MCF 10A (cell line): Measurements from ENCODE around the gene MITF. TPM values are rescaled to one million over a fixed set of nuclear protein-coding genes. Genes with fewer than 3 reads are reported as not detected.

ENCODE experiments used
- BruUV-seq: library from RNA; stranded (reverse); fragments of 400-500 nt; replicated peaks from 2 replicates; lab custom pipeline; 2021; lab: Mats Ljungman, UMichigan
- CTCF ChIA-PET: fragments of 300-600 bp; sonication (Branson Sonifier 250); formaldehyde crosslinking; extraction: SDS; loops from one replicate; lab custom pipeline; 2021; ENCODE audit warnings: antibody characterized with exemption, inconsistent platforms; lab: Yijun Ruan, JAX
- POLR2A ChIA-PET: fragments of 300-600, 350-650 bp; sonication (Branson Sonifier 250); formaldehyde crosslinking; extraction: SDS; loops from one replicate; lab custom pipeline; 2020; ENCODE audit warnings: antibody characterized with exemption, inconsistent platforms; lab: Yijun Ruan, JAX
- DNase-seq: peaks from one replicate; pipeline ENCODE4 v3.0.0-alpha.2; 2018; ENCODE audit not compliant: unreplicated experiment
- H3K27ac Mint-ChIP-seq: one replicate; pipeline ENCODE4 v1.8.0; 2022; ENCODE audit warnings: mild to moderate bottlenecking, low read depth, mixed read lengths; ENCODE audit not compliant: unreplicated experiment
- H3K27me3 Mint-ChIP-seq: one replicate; pipeline ENCODE4 v1.8.0; 2022; ENCODE audit warnings: mixed read lengths; ENCODE audit not compliant: insufficient read depth, unreplicated experiment
- H3K36me3 Mint-ChIP-seq: one replicate; pipeline ENCODE4 v1.8.0; 2022; ENCODE audit warnings: mild to moderate bottlenecking, moderate library complexity, mixed read lengths; ENCODE audit not compliant: insufficient read depth, unreplicated experiment
- H3K4me1 Mint-ChIP-seq: one replicate; pipeline ENCODE4 v1.8.0; 2022; ENCODE audit warnings: mixed read lengths; ENCODE audit not compliant: insufficient read depth, unreplicated experiment
- H3K4me3 Mint-ChIP-seq: one replicate; pipeline ENCODE4 v1.8.0; 2022; ENCODE audit warnings: mild to moderate bottlenecking, moderate library complexity, mixed read lengths; ENCODE audit not compliant: unreplicated experiment
- H3K9me3 Mint-ChIP-seq: one replicate; pipeline ENCODE4 v1.8.0; 2022; ENCODE audit warnings: mixed read lengths; ENCODE audit not compliant: unreplicated experiment
- CTCF ChIP-seq: fragments of 200-600 bp; IDR thresholded peaks from one replicate; pipeline ENCODE4 v1.8.0; 2022; ENCODE audit warnings: antibody characterized with exemption, mild to moderate bottlenecking; ENCODE audit not compliant: unreplicated experiment
- intact Hi-C: fragments of 100-400 bp; cut with micrococcal nuclease; formaldehyde crosslinking; loops from 2 replicates; pipeline ENCODE4 v1.14.1; 2022
- total RNA-seq: library from RNA; stranded (reverse); gene quantifications from 2 replicates; pipeline ENCODE4 v1.2.3, GENCODE V29; 2022

The MITF gene
- total RNA-seq, 1 experiment from 2014 or later, result 16.1 TPM

- Mint-ChIP-seq H3K36me3 (no peaks in the 10 kb centered on the region), H3K4me1 (no peaks in the 10 kb centered on the region), H3K27me3 (no peaks in the 10 kb centered on the region), H3K4me3 (no peak overlapping the region), H3K27ac (no peak overlapping the region), H3K9me3 (no peaks in the 10 kb centered on the region)
- DNase-seq, result no peak
- POLR2A ChIA-PET, result no interaction called here
- CTCF ChIA-PET, result interaction anchor here (0.6 to 1.4 kb wide), 2 partner anchors 10 to 103 kb away, joined by 3 read pairs; no protein-coding TSS in a partner anchor
- intact Hi-C loops, result no loop called here
- TF ChIP-seq CTCF, result no peak
- no TSS peak for BruUV-seq
Observed at GRCh38 chr3:69844706-69845105, 105.4 kb downstream of the MITF start.

GRCh38 chr3:69847303-69847702 lies 108.0 kb downstream of the MITF start:
- POLR2A ChIA-PET, result no interaction called here
- Mint-ChIP-seq H3K36me3 (no peaks in the 10 kb centered on the region), H3K4me1 (no peaks in the 10 kb centered on the region), H3K9me3 (no peaks in the 10 kb centered on the region), H3K27ac (no peak overlapping the region), H3K27me3 (no peaks in the 10 kb centered on the region), H3K4me3 (no peak overlapping the region)
- CTCF ChIA-PET, result interaction anchor here (0.7 to 1.8 kb wide), 8 partner anchors 8 to 522 kb away, joined by 3 to 9 read pairs (median 4); no protein-coding TSS in a partner anchor
- DNase-seq, result no peak
- intact Hi-C loops, result no loop called here
- no TSS peak for BruUV-seq
- TF ChIP-seq CTCF, result no peak

- no peak for TF ChIP-seq CTCF
- Mint-ChIP-seq H3K4me1 (no peaks in the 10 kb centered on the region), H3K27ac (no peak overlapping the region), H3K9me3 (no peaks in the 10 kb centered on the region), H3K4me3 (no peak overlapping the region), H3K27me3 (no peaks in the 10 kb centered on the region), H3K36me3 (no peaks in the 10 kb centered on the region)
- no peak for DNase-seq
- ChIA-PET POLR2A (interaction anchor here (0.6 kb wide), 1 partner anchor 105 kb away, joined by 3 read pairs; no protein-coding TSS in a partner anchor), CTCF (interaction anchor here (0.6 to 1.8 kb wide), 5 partner anchors 8 to 157 kb away, joined by 3 to 9 read pairs (median 4); no protein-coding TSS in a partner anchor)
- intact Hi-C loops, result no loop called here
- no TSS peak for BruUV-seq
Observed at GRCh38 chr3:69848113-69848512, 108.8 kb downstream of the MITF start.

- Mint-ChIP-seq H3K4me1 (no peaks in the 10 kb centered on the region), H3K4me3 (no peak overlapping the region), H3K27me3 (no peaks in the 10 kb centered on the region), H3K36me3 (no peaks in the 10 kb centered on the region), H3K9me3 (no peaks in the 10 kb centered on the region), H3K27ac (no peak overlapping the region)
- no TSS peak for BruUV-seq
- TF ChIP-seq CTCF, result no peak
- ChIA-PET POLR2A (interaction anchor here (0.6 kb wide), 1 partner anchor 12 kb away, joined by 3 read pairs; no protein-coding TSS in a partner anchor), CTCF (interaction anchor here (1.1 to 2.4 kb wide), 2 partner anchors 149 to 159 kb away, joined by 3 to 19 read pairs; no protein-coding TSS in a partner anchor)
- DNase-seq, result no peak
- intact Hi-C loops, result no loop called here
Observed at GRCh38 chr3:69850849-69851248, 111.6 kb downstream of the MITF start.
